Activated naive CD4-positive, alpha-beta T cell treated with anti-CD3 and anti-CD28 coated beads, Interleukin-2, amount 50 U/mL, for 72 hours (primary cell): ENCODE measurements around the gene FOXS1. TPM values are rescaled to one million over a fixed set of nuclear protein-coding genes. Genes with fewer than 3 reads are reported as not detected.
"Not testable (repeated sequence)": the region's sequence is repeated elsewhere in the genome, so short reads cannot be mapped to it uniquely, and the experiment has no call there.

ENCODE experiments used
- ATAC-seq, 2 donors: fragments of 150-1000 bp; cut with Tn5 transposase; 2 replicates each; pipeline ENCODE4 v1.10.0; 2021; ENCODE audit warnings: mild to moderate bottlenecking in 2 of 2, moderate library complexity in 2 of 2
- DNase-seq, 2 donors: peaks; one replicate each; pipeline ENCODE4 v3.0.0; 2021 to 2022; ENCODE audit warnings: low spot score in 2 of 2
- H3K27ac Mint-ChIP-seq, 2 donors: one replicate each; pipeline ENCODE4 v1.8.0; 2022; ENCODE audit warnings: mild to moderate bottlenecking in 2 of 2, mixed read lengths in 2 of 2
- H3K36me3 Mint-ChIP-seq, 2 donors: one replicate each; pipeline ENCODE4 v1.8.0; 2022; ENCODE audit warnings: mixed read lengths in 2 of 2
- H3K9me3 Mint-ChIP-seq, 2 donors: one replicate each; pipeline ENCODE4 v1.8.0; 2022; ENCODE audit warnings: mixed read lengths in 2 of 2
- total RNA-seq, 2 donors: library from RNA; stranded (reverse); gene quantifications; one replicate each; pipeline ENCODE4 v1.2.3, GENCODE V29; 2022

Gene FOXS1
- total RNA-seq, 2 donors from 2014 or later, result not detected

DNA sequence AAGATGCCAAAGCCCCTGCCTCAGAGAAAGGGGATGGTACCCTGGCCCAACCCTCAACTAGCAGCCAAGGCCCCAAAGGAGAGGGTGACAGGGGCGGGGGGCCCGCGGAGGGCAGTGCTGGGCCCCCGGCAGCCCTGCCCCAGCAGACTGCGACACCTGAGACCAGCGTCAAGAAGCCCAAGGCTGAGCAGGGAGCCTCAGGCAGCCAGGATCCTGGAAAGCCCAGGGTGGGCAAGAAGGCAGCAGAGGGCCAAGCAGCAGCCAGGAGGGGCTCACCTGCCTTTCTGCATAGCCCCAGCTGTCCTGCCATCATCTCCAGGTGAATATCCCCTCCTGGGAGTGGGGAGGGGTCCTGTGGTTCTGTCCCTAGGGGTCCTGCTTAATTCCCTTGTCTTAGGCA is 25.2 kb downstream of the FOXS1 start:
- DNase-seq (no peak), ATAC-seq (no peak)
- no peaks in the 10 kb centered on the region for H3K36me3 Mint-ChIP-seq
- H3K9me3 Mint-ChIP-seq, result no peaks in the 10 kb centered on the region
- H3K27ac Mint-ChIP-seq, result no peak overlapping the region

DNA sequence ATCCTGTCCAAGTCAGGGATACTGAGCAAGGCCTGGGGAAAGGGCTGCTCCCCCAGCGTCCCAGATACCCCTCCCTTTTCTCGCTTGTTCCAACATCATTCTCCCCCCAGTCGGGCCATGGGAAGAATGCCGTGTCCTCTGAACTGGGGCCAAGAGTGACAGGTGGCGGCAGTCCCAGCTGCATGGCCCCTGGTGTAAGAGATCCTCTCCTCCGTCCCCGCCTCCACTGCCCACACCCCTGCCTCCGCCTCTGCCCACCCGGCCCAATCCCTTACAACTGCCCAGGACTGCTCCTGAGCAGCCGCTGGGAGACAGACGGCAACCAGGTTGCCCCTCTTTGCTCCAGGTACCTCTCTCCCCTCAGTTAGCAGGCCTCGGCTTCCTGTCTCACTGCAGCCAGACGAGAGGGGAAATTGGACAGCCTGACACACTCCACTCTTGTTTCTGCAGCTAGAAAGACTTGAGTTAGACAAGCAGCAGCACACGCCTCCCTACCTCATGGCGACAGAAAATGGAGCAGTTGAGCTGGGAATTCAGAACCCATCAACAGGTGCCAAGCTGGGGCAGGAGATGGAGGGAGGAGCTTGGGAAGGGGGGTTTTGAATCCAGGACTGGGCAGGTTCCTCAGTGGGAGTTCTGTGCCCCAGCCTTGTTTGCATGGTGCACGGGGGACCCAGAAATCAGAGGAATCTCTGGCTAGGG is 26.2 kb downstream of the FOXS1 start, which contains the start of gene MYLK2:
MYLK2 (plus strand) TSS at position 274 of the 702 bp plus-strand sequence; CDS start at position 499, 225 bp downstream.
- ATAC-seq, result no peak
- no peak within 1 kb of the TSS for H3K27ac Mint-ChIP-seq
- no peaks in the 10 kb centered on the region for H3K36me3 Mint-ChIP-seq
- no peaks in the 10 kb centered on the region for H3K9me3 Mint-ChIP-seq
- DNase-seq, result no peak

DNA sequence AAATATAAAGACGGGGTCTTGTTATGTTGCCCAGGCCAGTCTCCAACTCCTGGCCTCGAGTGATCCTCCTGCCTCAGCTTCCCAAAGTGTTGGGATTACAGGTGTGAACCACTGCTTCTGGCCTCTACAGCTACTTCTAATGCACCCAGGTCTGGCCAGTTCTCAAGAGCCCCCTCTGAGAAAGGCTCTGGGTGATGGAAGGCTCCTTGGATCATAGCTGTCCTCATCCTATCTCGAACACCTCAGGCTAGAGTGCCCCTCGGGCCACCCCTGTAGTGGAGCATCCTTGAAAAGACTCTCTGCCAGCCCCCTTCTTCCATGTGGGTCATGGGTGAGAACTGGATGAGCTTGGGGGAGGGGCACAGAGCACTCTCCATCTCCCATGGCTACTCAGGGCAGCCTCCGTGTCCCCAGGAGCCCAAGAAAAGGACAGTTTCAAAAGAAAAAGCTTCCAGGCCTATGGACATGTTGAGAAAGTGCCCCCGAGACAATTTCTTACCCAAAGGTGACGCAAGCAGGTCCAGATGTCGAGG is 27.0 kb downstream of the FOXS1 start:
- Mint-ChIP-seq H3K9me3 (no peaks in the 10 kb centered on the region), H3K36me3 (no peaks in the 10 kb centered on the region), H3K27ac (no peak overlapping the region)
- DNase-seq (no peak), ATAC-seq (no peak)

DNA sequence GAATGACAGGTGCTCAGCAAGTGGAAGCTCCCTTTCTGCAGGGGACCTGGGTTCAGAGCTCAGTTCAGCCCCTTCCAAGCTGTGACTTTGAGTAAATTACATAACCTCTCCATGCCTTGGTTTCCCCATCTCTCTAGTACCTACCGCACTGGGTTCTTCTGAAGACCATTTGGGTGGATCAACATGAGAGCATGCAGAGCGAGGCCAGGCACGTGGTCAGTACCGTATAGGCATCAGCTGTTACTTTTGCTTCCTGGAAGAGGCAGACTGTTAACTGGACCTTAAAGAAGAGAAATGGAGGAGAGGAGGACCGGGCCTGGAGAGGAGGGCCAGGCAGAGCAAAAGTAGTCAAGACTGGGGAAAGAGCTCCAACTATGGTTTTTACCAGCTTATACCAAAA is 27.9 kb downstream of the FOXS1 start:
- no peak for ATAC-seq
- no peak for DNase-seq
- Mint-ChIP-seq H3K27ac (no peak overlapping the region), H3K9me3 (no peaks in the 10 kb centered on the region), H3K36me3 (no peaks in the 10 kb centered on the region)

DNA sequence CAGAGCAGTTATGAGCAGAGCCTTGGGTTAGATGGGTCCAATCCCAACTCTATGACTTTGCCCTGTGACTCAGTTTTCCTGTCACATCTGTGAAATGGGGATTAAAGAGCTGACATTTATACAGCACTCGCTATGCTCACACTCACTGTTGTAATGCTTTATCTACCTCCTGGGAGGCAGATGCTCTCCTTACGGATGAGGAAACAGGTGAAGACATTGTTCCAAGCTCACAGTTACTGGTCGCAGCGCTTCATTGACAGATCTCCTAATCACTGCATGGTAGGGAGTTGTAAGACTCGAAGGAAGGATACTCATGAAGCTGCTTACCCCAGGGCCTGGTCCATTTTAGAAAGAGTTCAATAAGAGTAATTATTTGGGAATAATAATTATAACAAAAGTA is 29.2 kb downstream of the FOXS1 start:
- no peak for ATAC-seq
- H3K9me3 Mint-ChIP-seq, result no peaks in the 10 kb centered on the region
- H3K36me3 Mint-ChIP-seq, result no peaks in the 10 kb centered on the region
- H3K27ac Mint-ChIP-seq, result no peak overlapping the region
- no peak for DNase-seq

DNA sequence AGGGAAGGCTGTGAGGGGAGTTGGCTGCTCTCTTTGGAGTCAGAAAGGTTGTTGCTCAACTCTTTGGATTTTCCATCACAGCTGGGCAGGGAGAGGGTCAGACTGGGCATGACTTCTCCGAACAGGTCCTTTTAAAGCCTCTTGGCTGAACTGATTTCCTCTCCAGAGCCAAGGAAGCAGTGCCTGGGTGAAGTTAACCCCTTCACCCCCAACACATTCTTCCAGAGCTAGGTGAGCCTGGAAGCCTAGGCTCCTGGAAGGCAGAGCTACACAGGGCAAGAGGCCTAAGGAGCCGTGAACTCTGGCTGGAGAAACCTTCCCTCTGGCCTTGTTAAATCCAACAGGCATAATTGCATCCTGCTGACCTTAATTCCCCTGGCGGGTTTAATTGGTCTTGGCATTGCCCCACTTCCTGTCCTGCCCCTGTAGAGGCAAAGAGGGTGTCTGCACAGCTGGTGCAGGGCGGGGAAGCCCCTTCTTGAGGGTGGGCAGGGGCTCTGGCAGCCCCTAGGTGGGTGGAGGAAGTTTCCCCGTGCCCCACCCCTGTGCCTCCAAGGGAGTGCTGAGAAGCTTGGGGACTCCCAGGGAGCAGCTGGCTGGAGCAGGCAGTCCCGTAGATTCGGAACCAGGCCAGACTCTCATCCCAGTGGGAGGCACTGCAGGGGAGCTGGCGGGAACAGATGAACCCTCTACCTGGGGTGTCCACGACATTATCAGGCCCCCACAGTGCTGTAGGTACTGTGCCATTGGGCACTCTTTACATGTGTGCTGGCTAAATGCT is 29.8 kb downstream of the FOXS1 start:
- Mint-ChIP-seq H3K36me3 (no peaks in the 10 kb centered on the region), H3K9me3 (no peaks in the 10 kb centered on the region), H3K27ac (peak overlapping the region in 1 of 2 donors; percentile 74)
- ATAC-seq, result peak in 1 of 2 donors; percentile 10
- DNase-seq, result no peak

DNA sequence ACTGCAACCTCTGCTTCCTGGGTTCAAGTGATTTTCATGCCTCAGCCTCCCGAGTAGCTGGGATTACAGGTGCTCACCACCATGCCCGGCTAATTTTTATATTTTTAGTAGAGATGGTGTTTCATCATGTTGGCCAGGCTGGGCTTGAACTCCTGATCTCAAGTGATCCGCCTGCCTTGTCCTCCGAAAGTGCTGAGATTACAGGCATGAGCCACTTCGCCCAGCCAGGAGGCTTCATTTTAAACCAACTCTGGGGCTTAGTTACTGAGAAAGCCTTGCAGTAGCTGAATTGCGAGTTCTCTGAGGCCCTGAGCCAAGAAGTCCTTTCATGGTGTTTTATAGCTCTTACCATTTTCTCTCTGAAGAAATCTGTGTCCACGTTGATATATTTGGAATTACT is 31.3 kb downstream of the FOXS1 start:
- H3K36me3 Mint-ChIP-seq, H3K27ac Mint-ChIP-seq, H3K9me3 Mint-ChIP-seq, DNase-seq, ATAC-seq: not testable (repeated sequence)

DNA sequence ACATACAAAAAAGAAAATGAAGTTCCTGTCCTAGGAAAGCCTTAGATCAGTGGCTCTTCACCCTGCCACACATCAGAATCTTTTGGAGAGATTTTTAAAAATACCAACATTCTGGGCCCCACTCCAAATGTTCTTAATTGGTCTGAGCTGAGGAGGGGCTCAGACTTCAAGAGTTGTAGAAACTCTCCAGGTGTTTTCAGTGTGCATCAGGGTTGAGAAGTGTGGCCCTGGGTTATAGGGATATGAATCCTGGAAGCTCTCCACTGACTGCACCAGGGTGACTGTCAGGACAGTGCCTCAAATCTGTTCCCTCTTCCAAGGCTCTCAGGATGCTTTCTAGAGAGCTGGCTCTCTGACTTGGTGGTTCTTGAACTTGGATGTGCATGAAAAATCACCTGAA is 31.8 kb downstream of the FOXS1 start:
- ATAC-seq (no peak), DNase-seq (no peak)
- Mint-ChIP-seq H3K27ac (no peak overlapping the region), H3K9me3 (no peaks in the 10 kb centered on the region), H3K36me3 (no peaks in the 10 kb centered on the region)

DNA sequence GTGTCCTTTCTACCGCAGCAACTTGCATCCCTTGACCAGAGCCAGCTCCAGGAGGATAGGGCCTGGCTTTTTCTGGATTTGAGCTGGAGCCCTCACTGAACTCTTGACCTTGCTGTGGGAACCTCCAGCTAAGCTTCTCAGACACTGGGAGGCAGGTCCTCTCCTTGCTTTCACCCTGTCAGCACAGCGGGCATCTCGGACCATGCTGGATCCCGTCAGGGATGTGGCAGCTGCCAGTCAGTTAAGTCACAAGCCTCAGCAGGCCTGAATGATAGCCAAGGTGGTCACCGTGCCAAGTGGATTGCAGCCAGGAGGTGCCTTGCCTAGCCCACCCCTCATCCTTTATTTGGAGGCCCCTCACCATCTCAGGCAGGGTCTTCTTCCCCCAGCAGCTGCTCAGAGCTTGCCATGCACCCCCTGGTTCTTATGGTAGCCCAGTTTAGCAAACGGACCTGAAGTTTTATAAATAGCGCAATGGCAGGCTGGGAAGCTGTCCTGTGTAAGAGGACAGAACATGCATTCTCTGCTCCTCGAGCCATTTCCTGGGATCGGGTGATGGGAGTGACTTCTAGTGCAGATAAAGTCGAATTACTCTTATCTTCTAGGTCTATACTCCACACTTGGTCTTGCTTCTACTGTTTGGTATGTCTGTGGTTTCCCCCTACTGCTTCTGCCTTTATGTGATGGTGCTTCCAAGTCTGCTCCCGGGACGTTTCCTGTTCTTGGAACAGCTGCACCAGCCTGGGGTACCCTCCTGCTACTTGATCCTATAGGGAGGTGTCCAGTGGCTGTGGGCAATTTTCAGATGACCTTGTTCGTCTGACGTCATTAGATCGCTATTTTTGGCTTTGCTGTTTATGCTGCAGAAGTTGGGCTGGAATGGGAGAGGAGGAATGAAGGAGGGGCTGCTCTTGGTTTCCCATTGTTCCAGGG is 33.3 kb downstream of the FOXS1 start:
- Mint-ChIP-seq H3K9me3 (no peaks in the 10 kb centered on the region), H3K27ac (no peak overlapping the region), H3K36me3 (no peaks in the 10 kb centered on the region)
- ATAC-seq (no peak), DNase-seq (no peak)

DNA sequence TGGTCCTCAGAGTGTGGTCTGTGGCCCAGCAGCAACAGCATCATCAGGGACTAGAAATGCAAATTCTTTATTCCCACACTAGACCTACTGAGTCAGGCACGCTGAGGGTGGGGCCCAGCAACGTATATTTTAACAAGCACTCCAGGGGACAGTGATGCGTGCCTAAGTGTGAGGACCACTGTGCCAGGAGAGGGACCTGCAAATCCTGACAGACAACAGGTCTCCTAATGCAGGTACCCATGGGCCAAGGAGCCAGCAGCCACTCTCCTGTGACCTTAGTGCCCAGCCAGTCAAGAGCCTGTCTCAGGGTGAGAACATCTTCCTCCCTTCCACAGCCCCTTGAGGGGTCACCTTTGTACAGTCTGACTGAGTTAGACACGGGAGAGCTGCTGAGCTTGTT is 34.2 kb downstream of the FOXS1 start:
- Mint-ChIP-seq H3K36me3 (peaks cover 0 to 5% of the 10 kb centered on the region in 2 donors), H3K9me3 (no peaks in the 10 kb centered on the region), H3K27ac (no peak overlapping the region)
- ATAC-seq, result no peak
- DNase-seq, result no peak

DNA sequence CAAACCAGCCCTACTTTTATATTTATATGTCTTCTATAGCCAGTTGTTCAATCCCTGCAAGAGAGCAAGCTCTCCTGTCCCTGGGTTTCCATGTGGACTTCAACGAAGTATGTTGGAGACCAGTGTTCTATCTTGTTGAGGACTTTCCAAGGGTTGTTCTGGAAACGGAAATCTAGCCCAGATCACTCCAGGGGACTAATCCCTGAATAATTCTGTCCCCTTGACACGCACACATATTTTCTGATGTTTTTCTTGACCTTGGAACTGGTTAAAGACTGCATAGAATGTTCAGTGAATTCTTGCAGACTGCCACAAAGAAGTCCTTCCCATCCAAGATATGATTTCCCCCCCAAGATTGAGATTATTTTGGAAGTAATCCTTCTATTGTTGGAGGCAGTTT is 35.7 kb downstream of the FOXS1 start:
- H3K9me3 Mint-ChIP-seq, result no peaks in the 10 kb centered on the region
- no peak overlapping the region for H3K27ac Mint-ChIP-seq
- H3K36me3 Mint-ChIP-seq, result peaks cover 0 to 8% of the 10 kb centered on the region in 2 donors
- ATAC-seq, result no peak
- DNase-seq, result no peak

DNA sequence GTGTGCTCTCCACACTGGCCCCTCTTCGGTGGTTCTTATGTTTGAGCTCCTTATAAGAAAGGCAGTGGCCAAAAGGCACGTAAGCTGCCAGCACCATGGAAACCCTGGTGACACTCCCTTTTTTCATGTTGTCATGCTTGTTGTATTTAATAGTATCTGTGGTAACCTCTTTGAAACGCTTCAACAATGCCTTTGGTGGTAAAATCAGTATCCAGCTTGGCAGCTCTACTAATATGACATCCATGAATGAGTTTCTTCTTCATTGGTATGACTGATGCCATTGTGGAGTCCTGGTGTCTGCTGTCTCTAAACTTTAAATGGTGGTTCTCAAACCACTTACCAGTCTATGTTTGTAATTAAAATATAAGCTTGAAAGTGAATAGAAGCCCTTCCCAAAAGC is 36.9 kb downstream of the FOXS1 start:
- Mint-ChIP-seq H3K27ac (no peak overlapping the region), H3K36me3 (peaks cover 0 to 8% of the 10 kb centered on the region in 2 donors), H3K9me3 (no peaks in the 10 kb centered on the region)
- ATAC-seq (no peak), DNase-seq (no peak)

DNA sequence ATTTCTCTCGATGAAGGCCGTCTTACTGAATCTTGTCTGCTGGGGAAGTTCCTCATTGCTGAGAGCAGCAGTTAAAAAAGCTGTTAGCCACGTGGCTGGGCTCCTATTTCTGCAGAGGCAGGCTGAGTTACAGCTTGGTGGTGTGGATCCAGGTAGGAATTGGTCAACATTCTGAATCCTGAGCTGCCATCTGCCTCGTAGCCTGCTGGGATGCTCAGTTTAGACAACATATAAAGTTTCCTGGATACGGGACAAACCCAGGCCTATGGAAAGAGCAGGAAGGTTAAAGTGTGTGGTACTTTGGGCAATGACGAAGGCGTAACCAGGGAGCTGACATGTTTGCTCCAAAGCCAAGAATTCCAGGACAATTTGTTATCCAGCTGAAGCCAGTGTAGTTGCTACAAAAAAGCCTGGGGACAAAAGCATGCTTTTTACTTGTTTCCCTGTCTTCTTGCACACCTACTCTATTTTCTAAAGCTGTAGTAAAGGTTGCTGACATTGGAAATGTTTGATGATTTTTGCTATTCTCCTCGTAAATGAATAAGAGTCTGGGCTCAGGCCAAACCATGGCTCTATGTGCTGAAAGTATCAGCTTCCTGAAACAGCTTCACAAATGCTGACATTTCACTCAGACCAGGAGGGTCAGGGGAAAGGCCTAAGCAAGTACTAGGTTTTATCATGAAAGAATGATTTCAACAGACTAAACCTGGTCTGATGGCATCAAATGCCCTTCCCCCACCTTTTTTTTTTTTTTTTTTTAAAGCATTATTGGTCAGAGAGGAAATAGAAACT is 38.6 kb downstream of the FOXS1 start:
- no peaks in the 10 kb centered on the region for H3K9me3 Mint-ChIP-seq
- peak overlapping the region; percentile 8 to 57 for H3K27ac Mint-ChIP-seq
- H3K36me3 Mint-ChIP-seq, result peaks cover 0 to 19% of the 10 kb centered on the region in 2 donors
- ATAC-seq (no peak), DNase-seq (no peak)

DNA sequence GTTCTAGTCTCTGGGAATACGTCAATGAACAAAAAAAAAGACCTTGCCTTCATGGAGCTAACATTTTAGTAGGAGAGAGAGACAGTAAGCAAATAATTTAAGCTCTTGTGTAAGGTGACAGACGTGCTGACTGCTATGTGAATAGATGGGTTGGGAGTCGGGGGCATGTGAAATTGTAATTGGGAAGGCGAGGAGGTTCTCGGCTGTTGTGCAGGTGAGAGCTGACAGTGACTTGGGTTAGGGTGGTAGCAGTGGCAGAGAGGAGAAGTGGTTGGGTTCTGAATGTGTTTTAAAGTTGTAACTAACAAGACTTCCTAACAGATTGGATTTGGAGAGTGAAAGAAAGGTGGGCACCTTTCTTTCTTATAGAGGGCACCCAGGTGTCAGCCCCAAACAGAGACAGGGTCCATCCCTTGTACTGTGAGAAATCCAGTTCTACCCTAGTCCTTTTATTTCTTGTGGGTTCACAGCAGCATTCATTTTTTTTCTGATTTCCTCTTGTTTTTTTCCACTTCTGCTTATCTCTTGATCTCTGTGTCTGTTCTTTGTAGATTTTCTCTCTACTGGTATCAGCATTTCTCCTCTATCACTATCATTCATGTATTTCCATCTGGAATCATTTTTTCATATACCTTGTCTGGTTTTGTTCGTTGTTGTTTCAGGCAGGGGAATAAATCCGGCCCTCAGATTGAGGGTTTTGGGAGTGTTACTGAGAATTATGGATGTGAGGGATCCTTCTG is 41.7 kb downstream of the FOXS1 start:
- Mint-ChIP-seq H3K36me3 (peaks cover 0 to 36% of the 10 kb centered on the region in 2 donors), H3K9me3 (no peaks in the 10 kb centered on the region), H3K27ac (peak overlapping the region in 1 of 2 donors; percentile 2)
- ATAC-seq, result no peak
- no peak for DNase-seq

DNA sequence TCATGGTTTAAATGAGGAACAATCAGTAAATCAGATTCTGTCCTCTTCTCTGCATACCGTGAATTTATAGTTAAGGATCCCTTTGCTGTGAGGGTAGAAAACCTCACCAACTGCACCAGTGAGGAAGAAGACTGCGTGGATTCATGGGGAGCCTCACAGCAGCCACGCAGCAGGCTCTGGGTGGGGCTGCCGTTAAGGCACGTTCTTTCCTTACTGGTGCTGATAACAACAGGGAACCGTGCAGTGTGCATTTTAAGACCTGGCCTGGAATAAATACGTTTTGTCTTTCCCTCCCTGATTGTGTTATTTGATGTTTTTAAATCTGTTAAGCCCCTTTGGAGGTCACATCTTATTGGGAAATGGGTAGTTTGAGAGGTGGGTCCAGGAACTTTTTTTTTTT is 43.9 kb downstream of the FOXS1 start:
- Mint-ChIP-seq H3K27ac (no peak overlapping the region), H3K9me3 (no peaks in the 10 kb centered on the region), H3K36me3 (peaks cover 6 to 45% of the 10 kb centered on the region in 2 donors)
- ATAC-seq, result no peak
- DNase-seq, result no peak
